ENCODE measurements around the gene PCDHA12.

DNA sequence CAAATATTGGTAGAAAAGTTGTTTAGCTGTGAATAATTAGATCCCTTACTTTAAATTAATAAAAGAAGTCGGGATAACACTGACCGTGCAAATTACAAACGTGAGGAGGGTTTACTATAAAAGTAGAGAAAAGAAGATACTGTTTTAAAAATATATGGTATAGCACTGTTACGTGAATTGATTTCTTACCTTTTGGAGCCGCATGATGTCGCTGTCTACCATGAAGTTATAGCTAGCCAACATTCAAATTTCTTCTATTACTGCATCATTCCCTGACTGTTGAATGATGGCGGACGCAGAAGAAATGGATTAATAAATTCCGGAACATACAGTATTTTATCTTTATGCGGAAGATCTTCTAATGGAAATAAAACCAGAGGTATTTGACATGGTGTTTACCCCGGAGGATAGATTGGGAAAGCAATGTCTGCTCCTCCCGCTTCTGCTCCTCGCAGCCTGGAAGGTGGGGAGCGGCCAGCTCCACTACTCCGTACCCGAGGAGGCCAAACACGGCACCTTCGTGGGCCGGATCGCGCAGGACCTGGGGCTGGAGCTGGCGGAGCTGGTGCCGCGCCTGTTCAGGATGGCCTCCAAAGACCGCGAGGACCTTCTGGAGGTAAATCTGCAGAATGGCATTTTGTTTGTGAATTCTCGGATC lies 47.3 kb upstream of the PCDHA12 start, which contains the start of gene PCDHA6:
- TF ChIP-seq, protein P1, sequence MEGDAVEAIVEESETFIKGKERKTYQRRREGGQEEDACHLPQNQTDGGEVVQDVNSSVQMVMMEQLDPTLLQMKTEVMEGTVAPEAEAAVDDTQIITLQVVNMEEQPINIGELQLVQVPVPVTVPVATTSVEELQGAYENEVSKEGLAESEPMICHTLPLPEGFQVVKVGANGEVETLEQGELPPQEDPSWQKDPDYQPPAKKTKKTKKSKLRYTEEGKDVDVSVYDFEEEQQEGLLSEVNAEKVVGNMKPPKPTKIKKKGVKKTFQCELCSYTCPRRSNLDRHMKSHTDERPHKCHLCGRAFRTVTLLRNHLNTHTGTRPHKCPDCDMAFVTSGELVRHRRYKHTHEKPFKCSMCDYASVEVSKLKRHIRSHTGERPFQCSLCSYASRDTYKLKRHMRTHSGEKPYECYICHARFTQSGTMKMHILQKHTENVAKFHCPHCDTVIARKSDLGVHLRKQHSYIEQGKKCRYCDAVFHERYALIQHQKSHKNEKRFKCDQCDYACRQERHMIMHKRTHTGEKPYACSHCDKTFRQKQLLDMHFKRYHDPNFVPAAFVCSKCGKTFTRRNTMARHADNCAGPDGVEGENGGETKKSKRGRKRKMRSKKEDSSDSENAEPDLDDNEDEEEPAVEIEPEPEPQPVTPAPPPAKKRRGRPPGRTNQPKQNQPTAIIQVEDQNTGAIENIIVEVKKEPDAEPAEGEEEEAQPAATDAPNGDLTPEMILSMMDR (IDR thresholded peaks at IDR 0.05; ENCODE audit: poor library complexity), result no peak
- TF ChIP-seq EZH2 (IDR thresholded peaks at IDR 0.05; ENCODE audit: borderline replicate concordance), result no peak
